ENCODE measurements around the gene TIAM2.
A peak's percentile ranks its signal among the peaks of the same experiment; 100 is the strongest.

TIAM2 gene

GRCh38 chr6:155026706-155027045 lies 31.6 kb downstream of the TIAM2 start:
- DNase-seq, result no peak

GRCh38 chr6:155030148-155030720 lies 35.1 kb downstream of the TIAM2 start:
- no peak for DNase-seq

GRCh38 chr6:155031091-155031490 lies 36.0 kb downstream of the TIAM2 start:
- DNase-seq, result no peak

GRCh38 chr6:155033021-155033791 lies 38.1 kb downstream of the TIAM2 start:
- no peak for DNase-seq

GRCh38 chr6:155036907-155037306 lies 41.8 kb downstream of the TIAM2 start:
- DNase-seq, result no peak

GRCh38 chr6:155038104-155038503 lies 43.0 kb downstream of the TIAM2 start:
- DNase-seq, result no peak

GRCh38 chr6:155038527-155038926 lies 43.4 kb downstream of the TIAM2 start:
- DNase-seq, result no peak

- no peak for DNase-seq
These were observed 44.5 kb downstream of the TIAM2 start for GRCh38 chr6:155039618-155040017.

GRCh38 chr6:155040154-155040553 lies 45.0 kb downstream of the TIAM2 start:
- no peak for DNase-seq

GRCh38 chr6:155040901-155041650 lies 46.0 kb downstream of the TIAM2 start:
- DNase-seq, result peak; percentile 5

- peak; percentile 6 for DNase-seq
These were observed 46.7 kb downstream of the TIAM2 start for GRCh38 chr6:155041741-155042279.

GRCh38 chr6:155042983-155043382 lies 47.9 kb downstream of the TIAM2 start:
- no peak for DNase-seq

- DNase-seq, result no peak
These were observed 50.7 kb downstream of the TIAM2 start for GRCh38 chr6:155045561-155046404.

GRCh38 chr6:155047523-155047922 lies 52.4 kb downstream of the TIAM2 start:
- DNase-seq, result no peak

GRCh38 chr6:155050311-155050710 lies 55.2 kb downstream of the TIAM2 start:
- DNase-seq, result no peak

- no peak for DNase-seq
These were observed 59.6 kb downstream of the TIAM2 start for GRCh38 chr6:155054491-155055250.

GRCh38 chr6:155055729-155056128 lies 60.6 kb downstream of the TIAM2 start:
- DNase-seq, result no peak

GRCh38 chr6:155056756-155057155 lies 61.6 kb downstream of the TIAM2 start:
- DNase-seq, result no peak

- DNase-seq, result no peak
These were observed 66.3 kb downstream of the TIAM2 start for GRCh38 chr6:155061381-155061780.

GRCh38 chr6:155062866-155063341 lies 67.8 kb downstream of the TIAM2 start:
- no peak for DNase-seq

GRCh38 chr6:155064303-155064702 lies 69.2 kb downstream of the TIAM2 start:
- DNase-seq, result no peak

- no peak for DNase-seq
These were observed 71.2 kb downstream of the TIAM2 start for GRCh38 chr6:155066361-155066760.
